Liver (tissue), 9 donors: Measurements from ENCODE around the gene PTCD2. TPM values are rescaled to one million over a fixed set of nuclear protein-coding genes. Genes with fewer than 3 reads are reported as not detected.

ENCODE experiments used
- DNase-seq: peaks from one replicate; pipeline ENCODE4 v3.0.0-alpha.2; 2017; ENCODE audit warnings: low spot score
- H3K27ac ChIP-seq, 2 donors: one replicate each; pipeline ENCODE4 v1.7.0; 2013; ENCODE audit warnings: inconsistent platforms in 2 of 2, low read length in 2 of 2, control low read depth in 1 of 2, low read depth in 1 of 2, mild to moderate bottlenecking in 1 of 2
- H3K27me3 ChIP-seq, 4 donors: one replicate each; pipeline versions ENCODE4 v1.6.1 to v1.7.0; 2013; ENCODE audit warnings: low read length in 3 of 4, inconsistent platforms in 1 of 4, mild to moderate bottlenecking in 1 of 4, moderate library complexity in 1 of 4; ENCODE audit not compliant: control insufficient read depth in 4 of 4, insufficient read depth in 4 of 4
- H3K36me3 ChIP-seq, 4 donors: one replicate each; pipeline versions ENCODE4 v1.6.1 to v1.7.0; 2013; ENCODE audit warnings: low read length in 3 of 4, mild to moderate bottlenecking in 3 of 4, low read depth in 1 of 4, moderate library complexity in 1 of 4; ENCODE audit not compliant: control insufficient read depth in 4 of 4, insufficient read depth in 3 of 4
- H3K4me1 ChIP-seq, 4 donors: one replicate each; pipeline versions ENCODE4 v1.6.1 to v1.7.0; 2013; ENCODE audit warnings: low read length in 3 of 4, mild to moderate bottlenecking in 3 of 4, moderate library complexity in 1 of 4; ENCODE audit not compliant: control insufficient read depth in 4 of 4, insufficient read depth in 4 of 4
- H3K4me3 ChIP-seq, 3 donors: one replicate each; pipeline versions ENCODE4 v1.6.1 to v1.7.0; 2013; ENCODE audit warnings: low read length in 3 of 3, control low read depth in 1 of 3, low read depth in 1 of 3, mild to moderate bottlenecking in 1 of 3
- H3K9ac ChIP-seq, 2 donors: one replicate each; pipeline ENCODE4 v1.7.0; 2013; ENCODE audit warnings: low read length in 2 of 2, mild to moderate bottlenecking in 2 of 2, moderate library complexity in 2 of 2, control low read depth in 1 of 2, low read depth in 1 of 2
- H3K9me3 ChIP-seq, 4 donors: one replicate each; pipeline versions ENCODE4 v1.6.1 to v1.7.0; 2013; ENCODE audit warnings: low read length in 3 of 4; ENCODE audit not compliant: control insufficient read depth in 4 of 4
- ATF3 ChIP-seq: IDR thresholded peaks from 2 replicates; pipeline ENCODE4 v1.6.1; 2016; ENCODE audit warnings: antibody characterized with exemption
- CTCF ChIP-seq: fragments of 150-350 bp; IDR thresholded peaks from 2 replicates; pipeline ENCODE4 v1.5.1; 2017; ENCODE audit warnings: improper control_type of control experiment, low read depth, low read length; ENCODE audit not compliant: missing input control
- EGR1 ChIP-seq, 2 donors: IDR thresholded peaks; 2 replicates each; pipeline ENCODE4 v1.6.1; 2016 to 2018; ENCODE audit warnings: antibody characterized with exemption in 2 of 2, low read depth in 2 of 2
- FOXA1 ChIP-seq: IDR thresholded peaks from 2 replicates; pipeline ENCODE4 v1.6.1; 2016; ENCODE audit warnings: antibody characterized with exemption
- FOXA2 ChIP-seq: IDR thresholded peaks from 2 replicates; pipeline ENCODE4 v1.6.1; 2016; ENCODE audit warnings: antibody characterized with exemption
- GABPA ChIP-seq, 2 donors: IDR thresholded peaks in 1 of 2; conservative IDR thresholded peaks in 1 of 2; 2 replicates each; pipeline ENCODE4 v1.6.1; 2016; ENCODE audit warnings: antibody characterized with exemption in 2 of 2, mild to moderate bottlenecking in 1 of 2, moderate library complexity in 1 of 2
- HNF4A ChIP-seq, 2 donors: conservative IDR thresholded peaks; 2 replicates each; pipeline ENCODE4 v1.6.1; 2016; ENCODE audit warnings: antibody characterized with exemption in 2 of 2, mild to moderate bottlenecking in 2 of 2
- HNF4G ChIP-seq: IDR thresholded peaks from 2 replicates; pipeline ENCODE4 v1.6.1; 2016; ENCODE audit warnings: antibody characterized with exemption
- JUND ChIP-seq, 2 donors: IDR thresholded peaks; 2 replicates each; pipeline ENCODE4 v1.6.1; 2016; ENCODE audit warnings: antibody characterized with exemption in 2 of 2
- RAD21 ChIP-seq, 2 donors: IDR thresholded peaks; 2 replicates each; pipeline ENCODE4 v1.6.1; 2016; ENCODE audit warnings: antibody characterized with exemption in 2 of 2, mild to moderate bottlenecking in 2 of 2
- REST ChIP-seq: IDR thresholded peaks from 2 replicates; pipeline ENCODE4 v1.6.1; 2016; ENCODE audit warnings: antibody characterized with exemption, mild to moderate bottlenecking
- RXRA ChIP-seq, 2 donors: IDR thresholded peaks; 2 replicates each; pipeline ENCODE4 v1.6.1; 2017 to 2018; ENCODE audit warnings: antibody characterized with exemption in 2 of 2, mild to moderate bottlenecking in 1 of 2
- SP1 ChIP-seq: IDR thresholded peaks from 2 replicates; pipeline ENCODE4 v1.6.1; 2018; ENCODE audit warnings: antibody characterized with exemption, mild to moderate bottlenecking
- TAF1 ChIP-seq: conservative IDR thresholded peaks from 2 replicates; pipeline ENCODE4 v1.6.1; 2016; ENCODE audit warnings: antibody characterized with exemption, mild to moderate bottlenecking
- WGBS: extraction: QIAGEN DNeasy Blood & Tissue Kit; methylation state at CpG from one replicate; pipeline ENCODE4 v1.1.7; 2013; 5-methylcytosine and 5-hydroxymethylcytosine counted together
- polyA plus RNA-seq, 2 donors: library from polyadenylated mRNA; stranded (reverse) in 1 of 2; unstranded in 1 of 2; fragments of 200-250 nt in 1 of 2; fragments of >200 nt in 1 of 2; fragmentation: Nextera tagmentation in 1 of 2; extraction: Ambion mirVana in 1 of 2; gene quantifications; one replicate each; pipeline versions ENCODE4 v1.2.1 to v1.2.3, GENCODE V29; 2013 to 2015
- total RNA-seq, 2 donors: library from RNA; depleted of rRNA; stranded (reverse); fragments of >200 nt; gene quantifications; one replicate each; pipeline ENCODE4 v1.2.3, GENCODE V29; 2014
- TF ChIP-seq, protein P1 (sequence below): IDR thresholded peaks from 2 replicates; pipeline ENCODE4 v1.6.1; 2016; ENCODE audit warnings: antibody characterized with exemption
- TF ChIP-seq, protein P2 (sequence below): IDR thresholded peaks from 2 replicates; pipeline ENCODE4 v1.6.1; 2016; ENCODE audit warnings: antibody characterized with exemption
- donor health status: healthy.
- donor health status: healthy.
- donor health status: healthy.
- donor health status: healthy.
- donor health status: healthy.

PTCD2 gene
- total and polyA plus RNA-seq, 4 donors, result 4.4 to 5.9 (median 5.2) TPM

DNA sequence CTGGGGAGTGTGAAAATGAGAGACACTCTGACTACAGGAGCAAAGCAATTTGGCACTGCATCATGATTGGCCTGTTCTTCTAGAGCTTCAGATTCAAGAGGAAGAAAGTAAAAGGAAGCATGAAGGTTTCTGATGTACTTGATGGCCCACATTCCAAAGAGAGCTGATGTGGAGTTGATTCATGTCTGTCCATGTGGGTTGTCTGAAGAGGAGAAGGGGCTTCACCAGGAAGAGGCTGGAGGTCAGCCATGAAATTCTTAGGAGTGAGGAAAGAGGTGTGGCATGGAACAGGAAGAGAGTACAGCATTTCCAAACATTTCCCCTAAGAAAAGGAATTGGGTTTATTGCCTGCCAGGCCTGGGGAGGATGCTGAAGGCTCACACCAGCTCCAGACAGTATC lies 70.7 kb downstream of the PTCD2 start:
- Histone ChIP-seq H3K27ac (no peak overlapping the region), H3K9me3 (no peaks in the 10 kb centered on the region), H3K27me3 (no peaks in the 10 kb centered on the region), H3K9ac (no peak overlapping the region), H3K36me3 (no peaks in the 10 kb centered on the region), H3K4me1 (no peaks in the 10 kb centered on the region), H3K4me3 (no peak overlapping the region)
- TF ChIP-seq FOXA2 (no peak), CTCF (no peak), TAF1 (no peak), ATF3 (no peak), RXRA (IDR thresholded peaks at IDR 0.05) (no peak), REST (no peak), JUND (IDR thresholded peaks at IDR 0.05) (no peak), EGR1 (IDR thresholded peaks at IDR 0.05; ENCODE audit: low read depth in 2 of 2) (no peak), SP1 (no peak), RAD21 (IDR thresholded peaks at IDR 0.05) (no peak), HNF4A (conservative IDR thresholded peaks at IDR 0.05) (no peak), GABPA (IDR thresholded peaks at IDR 0.05 in 1 of 2, conservative IDR thresholded peaks at IDR 0.05 in 1 of 2) (no peak), HNF4G (no peak)
- TF ChIP-seq, protein P1, sequence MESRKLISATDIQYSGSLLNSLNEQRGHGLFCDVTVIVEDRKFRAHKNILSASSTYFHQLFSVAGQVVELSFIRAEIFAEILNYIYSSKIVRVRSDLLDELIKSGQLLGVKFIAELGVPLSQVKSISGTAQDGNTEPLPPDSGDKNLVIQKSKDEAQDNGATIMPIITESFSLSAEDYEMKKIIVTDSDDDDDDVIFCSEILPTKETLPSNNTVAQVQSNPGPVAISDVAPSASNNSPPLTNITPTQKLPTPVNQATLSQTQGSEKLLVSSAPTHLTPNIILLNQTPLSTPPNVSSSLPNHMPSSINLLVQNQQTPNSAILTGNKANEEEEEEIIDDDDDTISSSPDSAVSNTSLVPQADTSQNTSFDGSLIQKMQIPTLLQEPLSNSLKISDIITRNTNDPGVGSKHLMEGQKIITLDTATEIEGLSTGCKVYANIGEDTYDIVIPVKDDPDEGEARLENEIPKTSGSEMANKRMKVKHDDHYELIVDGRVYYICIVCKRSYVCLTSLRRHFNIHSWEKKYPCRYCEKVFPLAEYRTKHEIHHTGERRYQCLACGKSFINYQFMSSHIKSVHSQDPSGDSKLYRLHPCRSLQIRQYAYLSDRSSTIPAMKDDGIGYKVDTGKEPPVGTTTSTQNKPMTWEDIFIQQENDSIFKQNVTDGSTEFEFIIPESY, result no peak
- TF ChIP-seq, protein P2, sequence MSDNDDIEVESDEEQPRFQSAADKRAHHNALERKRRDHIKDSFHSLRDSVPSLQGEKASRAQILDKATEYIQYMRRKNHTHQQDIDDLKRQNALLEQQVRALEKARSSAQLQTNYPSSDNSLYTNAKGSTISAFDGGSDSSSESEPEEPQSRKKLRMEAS, result no peak
- no peak for DNase-seq

DNA sequence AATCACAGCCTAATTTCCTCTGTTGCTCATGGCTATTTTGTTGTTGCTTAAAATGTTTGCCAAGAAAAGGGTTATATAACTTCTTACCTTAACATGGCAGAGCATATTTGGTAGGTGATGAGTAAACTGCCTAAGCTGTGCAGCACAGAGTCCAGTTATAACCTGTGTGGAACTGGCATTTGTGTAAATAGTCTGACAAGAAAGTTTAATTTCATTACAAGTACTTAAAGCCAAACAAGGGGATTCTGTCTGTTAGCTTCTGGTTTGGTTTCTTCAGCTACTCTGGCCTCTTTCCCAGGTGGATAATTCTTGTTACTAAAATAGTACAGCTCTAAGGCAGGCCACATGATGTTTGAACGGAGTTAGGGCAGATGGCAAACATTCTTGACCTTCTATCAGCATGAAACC lies 72.2 kb downstream of the PTCD2 start:
- H3K9me3 ChIP-seq, result no peaks in the 10 kb centered on the region
- WGBS, result 47% methylated on average over 1 of the region's 1 CpG
- H3K4me1 ChIP-seq, result no peaks in the 10 kb centered on the region
- H3K27ac ChIP-seq, result no peak overlapping the region
- no peaks in the 10 kb centered on the region for H3K36me3 ChIP-seq
- no peak overlapping the region for H3K9ac ChIP-seq
- no peak for TF ChIP-seq HNF4G
- no peak for TF ChIP-seq EGR1 (IDR thresholded peaks at IDR 0.05; ENCODE audit: low read depth in 2 of 2)
- TF ChIP-seq RAD21 (IDR thresholded peaks at IDR 0.05), result no peak
- no peak for TF ChIP-seq RXRA (IDR thresholded peaks at IDR 0.05)
- no peak for TF ChIP-seq FOXA2
- no peak for TF ChIP-seq CTCF
- TF ChIP-seq SP1, result no peak
- TF ChIP-seq HNF4A (conservative IDR thresholded peaks at IDR 0.05), result no peak
- TF ChIP-seq TAF1, result no peak
- no peak for TF ChIP-seq GABPA (IDR thresholded peaks at IDR 0.05 in 1 of 2, conservative IDR thresholded peaks at IDR 0.05 in 1 of 2)
- TF ChIP-seq, protein P2, result no peak
- no peak for TF ChIP-seq FOXA1
- H3K4me3 ChIP-seq, result no peak overlapping the region
- DNase-seq, result no peak
- no peaks in the 10 kb centered on the region for H3K27me3 ChIP-seq
